H9 (cell line): Measurements from ENCODE around the gene CHRM4. TPM values are rescaled to one million over a fixed set of nuclear protein-coding genes. Genes with fewer than 3 reads are reported as not detected.

Experiments
- DNase-seq: peaks from one replicate; pipeline ENCODE4 v3.0.0-alpha.2; 2017
- H2AFZ ChIP-seq: one replicate; pipeline ENCODE4 v1.6.1; 2013; ENCODE audit warnings: mild to moderate bottlenecking, low read length, control low read depth, moderate library complexity
- H2AK5ac ChIP-seq: 2 replicates; pipeline ENCODE4 v1.6.1; 2013; ENCODE audit warnings: low read length, control low read depth, mixed read lengths; ENCODE audit not compliant: insufficient read length
- H2BK120ac ChIP-seq: one replicate; pipeline ENCODE4 v1.6.1; 2013; ENCODE audit warnings: low read depth, mild to moderate bottlenecking, low read length, control low read depth, inconsistent platforms; ENCODE audit not compliant: poor library complexity, severe bottlenecking
- H2BK12ac ChIP-seq: 2 replicates; pipeline ENCODE4 v1.6.1; 2013; ENCODE audit warnings: low read length, control low read depth, mixed read lengths, low read depth; ENCODE audit not compliant: insufficient read length
- H2BK15ac ChIP-seq: 2 replicates; pipeline ENCODE4 v1.6.1; 2013; ENCODE audit warnings: low read depth, low read length, control low read depth
- H2BK20ac ChIP-seq: one replicate; pipeline ENCODE4 v1.6.1; 2013; ENCODE audit warnings: low read depth, mild to moderate bottlenecking, low read length, control low read depth, inconsistent platforms; ENCODE audit not compliant: poor library complexity, severe bottlenecking
- H2BK5ac ChIP-seq: 2 replicates; pipeline ENCODE4 v1.6.1; 2013; ENCODE audit warnings: low read length, control low read depth, mixed read lengths; ENCODE audit not compliant: insufficient read length
- H3K14ac ChIP-seq: 2 replicates; pipeline ENCODE4 v1.6.1; 2013; ENCODE audit warnings: low read length, control low read depth; ENCODE audit not compliant: insufficient read depth
- H3K18ac ChIP-seq: 2 replicates; pipeline ENCODE4 v1.6.1; 2013; ENCODE audit warnings: low read depth, mild to moderate bottlenecking, mixed read lengths, low read length, control low read depth; ENCODE audit not compliant: insufficient read length
- H3K23ac ChIP-seq: 2 replicates; pipeline ENCODE4 v1.6.1; 2013; ENCODE audit warnings: low read length, control low read depth, mixed read lengths, low read depth; ENCODE audit not compliant: insufficient read length
- H3K23me2 ChIP-seq: 2 replicates; pipeline ENCODE4 v1.6.1; 2013; ENCODE audit warnings: low read depth, mild to moderate bottlenecking, mixed read lengths, low read length, control low read depth; ENCODE audit not compliant: insufficient read length, poor library complexity, severe bottlenecking
- H3K27ac ChIP-seq: 2 replicates; pipeline ENCODE4 v1.5.1; 2013; ENCODE audit warnings: low read length, control low read depth, mixed read lengths, low read depth; ENCODE audit not compliant: insufficient read length
- H3K27me3 ChIP-seq: 2 replicates; pipeline ENCODE4 v1.6.1; 2013; ENCODE audit warnings: low read length, control low read depth, inconsistent platforms; ENCODE audit not compliant: insufficient read depth
- H3K4ac ChIP-seq: 2 replicates; pipeline ENCODE4 v1.6.1; 2013; ENCODE audit warnings: low read depth, mild to moderate bottlenecking, control low read depth, inconsistent platforms, low read length, moderate library complexity
- H3K4me1 ChIP-seq: 2 replicates; pipeline ENCODE4 v1.6.1; 2013; ENCODE audit warnings: low read length, control low read depth, inconsistent platforms; ENCODE audit not compliant: insufficient read depth
- H3K4me2 ChIP-seq: 2 replicates; pipeline ENCODE4 v1.6.1; 2013; ENCODE audit warnings: low read length, control low read depth, mixed read lengths; ENCODE audit not compliant: insufficient read length, insufficient read depth
- H3K56ac ChIP-seq: 2 replicates; pipeline ENCODE4 v1.6.1; 2013; ENCODE audit warnings: low read depth, mild to moderate bottlenecking, mixed read lengths, low read length, control low read depth; ENCODE audit not compliant: insufficient read length
- H3K79me1 ChIP-seq: 2 replicates; pipeline ENCODE4 v1.6.1; 2013; ENCODE audit warnings: low read depth, mild to moderate bottlenecking, moderate library complexity, low read length, control low read depth, inconsistent platforms; ENCODE audit not compliant: insufficient read depth, poor library complexity, severe bottlenecking
- H3K79me2 ChIP-seq: 2 replicates; pipeline ENCODE4 v1.6.1; 2013; ENCODE audit warnings: low read length, control low read depth, inconsistent platforms; ENCODE audit not compliant: insufficient read depth
- H3K9ac ChIP-seq: 2 replicates; pipeline ENCODE4 v1.6.1; 2013; ENCODE audit warnings: low read length, control low read depth, mixed read lengths; ENCODE audit not compliant: insufficient read length; ENCODE audit errors: extremely low read depth
- H3K9me3 ChIP-seq: one replicate; pipeline ENCODE4 v1.6.1; 2013; ENCODE audit warnings: low read depth, low read length, inconsistent platforms; ENCODE audit not compliant: control insufficient read depth
- H3T11ph ChIP-seq: one replicate; pipeline ENCODE4 v1.6.1; 2013; ENCODE audit warnings: mild to moderate bottlenecking, low read length, control low read depth, inconsistent platforms
- H4K20me1 ChIP-seq: one replicate; pipeline ENCODE4 v1.6.1; 2013; ENCODE audit not compliant: control insufficient read depth, insufficient read length, insufficient read depth
- H4K5ac ChIP-seq: 2 replicates; pipeline ENCODE4 v1.6.1; 2013; ENCODE audit warnings: low read depth, mild to moderate bottlenecking, mixed read lengths, low read length, control low read depth; ENCODE audit not compliant: insufficient read length
- H4K8ac ChIP-seq: replicated peaks from 2 replicates; pipeline ENCODE4 v1.6.1; 2013; ENCODE audit warnings: low read length, control low read depth, mixed read lengths, low read depth; ENCODE audit not compliant: insufficient read length
- H4K91ac ChIP-seq: 2 replicates; pipeline ENCODE4 v1.6.1; 2013; ENCODE audit warnings: low read depth, mild to moderate bottlenecking, moderate library complexity, mixed read lengths, low read length, control low read depth; ENCODE audit not compliant: insufficient read length
- H3K27ac Mint-ChIP-seq, 3 experiments: 2 replicates in 2 of 3; 3 replicates in 1 of 3; pipeline ENCODE4 v1.8.0; 2020 to 2021; ENCODE audit warnings: mixed read lengths in 3 of 3, mild to moderate bottlenecking in 1 of 3, moderate library complexity in 1 of 3
- H3K27me3 Mint-ChIP-seq: 2 replicates; pipeline ENCODE4 v1.8.0; 2021; ENCODE audit warnings: low read depth, mild to moderate bottlenecking, moderate library complexity, mixed read lengths
- H3K36me3 Mint-ChIP-seq, 3 experiments: 2 replicates in 2 of 3; 3 replicates in 1 of 3; pipeline ENCODE4 v1.8.0; 2020 to 2021; ENCODE audit warnings: low read depth in 3 of 3, mixed read lengths in 3 of 3; ENCODE audit not compliant: insufficient read depth in 1 of 3
- H3K4me1 Mint-ChIP-seq, 2 experiments: 2 replicates each; pipeline ENCODE4 v1.8.0; 2020; ENCODE audit warnings: mixed read lengths in 2 of 2
- H3K4me3 Mint-ChIP-seq, 2 experiments: 2 replicates in 1 of 2; 3 replicates in 1 of 2; pipeline ENCODE4 v1.8.0; 2020 to 2021; ENCODE audit warnings: mild to moderate bottlenecking in 2 of 2, mixed read lengths in 2 of 2, moderate library complexity in 1 of 2
- H3K9me3 Mint-ChIP-seq, 2 experiments: 2 replicates in 1 of 2; 3 replicates in 1 of 2; pipeline ENCODE4 v1.8.0; 2020; ENCODE audit warnings: mild to moderate bottlenecking in 2 of 2, mixed read lengths in 2 of 2, moderate library complexity in 1 of 2
- WGBS: extraction: QIAGEN DNeasy Blood & Tissue Kit; methylation state at CpG from one replicate; pipeline ENCODE4 v1.1.7; 2013; ENCODE audit warnings: missing lambda C conversion rate, low lambda C conversion rate, mixed read lengths; ENCODE audit not compliant: insufficient read length; ENCODE audit errors: extremely low coverage; 5-methylcytosine and 5-hydroxymethylcytosine counted together
- long read RNA-seq: library from polyadenylated mRNA; unstranded; transcript quantifications from one replicate; pipeline ENCODE4 v2.0.0, GENCODE V29; 2020
- total RNA-seq: library from RNA; stranded (reverse); gene quantifications from 2 replicates; pipeline ENCODE4 v1.2.1, GENCODE V29; 2021
- TF ChIP-seq, protein P1 (sequence below): fragments of 200-600 bp; sonication (generic); conservative IDR thresholded peaks from 3 replicates; pipeline ENCODE4 v1.8.0; 2021; ENCODE audit warnings: antibody characterized with exemption, mild to moderate bottlenecking

Gene CHRM4
- total RNA-seq = 1.0 and 1.1 TPM in 2 replicates
- long read RNA-seq, partial matches to known transcripts = 0 of 1 reads
- long read RNA-seq, other reads (novel, unspliced or antisense) = 1 of 1 reads

- DNase-seq = peak; percentile 67
- H3K27me3 Mint-ChIP-seq = peaks cover 64% of the 10 kb centered on the region
These were observed at the start of gene CHRM4 for GRCh38 chr11:46391578-46392420. Gene CHRM4, minus strand, starts transcription at chr11:46391776. Its CDS starts 5,219 bp downstream, at chr11:46386557.

More at GRCh38 chr11:46391578-46392420, at the start of gene CHRM4:
- Histone ChIP-seq H2AK5ac (no peak within 1 kb of the TSS), H2BK5ac (no peak within 1 kb of the TSS), H3K4ac (no peak within 1 kb of the TSS), H4K91ac (no peak within 1 kb of the TSS), H4K8ac (no peak within 1 kb of the TSS), H3K23me2 (peaks cover 15% of the 10 kb centered on the region), H3K4me1 (peaks cover 3% of the 10 kb centered on the region; the same call in 1 of the 2 replicates), H3K4me2 (peak within 1 kb of the TSS; percentile 86), H3K9ac (no peak within 1 kb of the TSS), H3K56ac (no peak within 1 kb of the TSS), H3K14ac (no peak within 1 kb of the TSS), H2BK20ac (no peak within 1 kb of the TSS), H3T11ph (no peak within 1 kb of the TSS), H3K27ac (no peak within 1 kb of the TSS), H3K79me1 (no peaks in the 10 kb centered on the region), H4K20me1 (no peaks in the 10 kb centered on the region), H3K23ac (no peak within 1 kb of the TSS), H3K9me3 (no peaks in the 10 kb centered on the region), H2BK12ac (no peak within 1 kb of the TSS), H2AFZ (no peak within 1 kb of the TSS), H3K79me2 (no peaks in the 10 kb centered on the region), H2BK15ac (no peak within 1 kb of the TSS), H3K18ac (no peak within 1 kb of the TSS), H3K27me3 (peaks cover 20% of the 10 kb centered on the region; the same call in 1 of the 2 replicates), H2BK120ac (no peak within 1 kb of the TSS), H4K5ac (no peak within 1 kb of the TSS)
- WGBS = no CpG with 5 or more reads among the region's 123 CpGs
- Mint-ChIP-seq H3K9me3 (no peaks in the 10 kb centered on the region), H3K27ac (no peak within 1 kb of the TSS), H3K4me1 (peaks cover 31 to 41% of the 10 kb centered on the region in 2 experiments), H3K4me3 (peak within 1 kb of the TSS; percentile 78), H3K36me3 (peaks cover 0 to 4% (median 3%) of the 10 kb centered on the region in 3 experiments; a peak in 4 of 7 replicates)
- TF ChIP-seq, protein P1, sequence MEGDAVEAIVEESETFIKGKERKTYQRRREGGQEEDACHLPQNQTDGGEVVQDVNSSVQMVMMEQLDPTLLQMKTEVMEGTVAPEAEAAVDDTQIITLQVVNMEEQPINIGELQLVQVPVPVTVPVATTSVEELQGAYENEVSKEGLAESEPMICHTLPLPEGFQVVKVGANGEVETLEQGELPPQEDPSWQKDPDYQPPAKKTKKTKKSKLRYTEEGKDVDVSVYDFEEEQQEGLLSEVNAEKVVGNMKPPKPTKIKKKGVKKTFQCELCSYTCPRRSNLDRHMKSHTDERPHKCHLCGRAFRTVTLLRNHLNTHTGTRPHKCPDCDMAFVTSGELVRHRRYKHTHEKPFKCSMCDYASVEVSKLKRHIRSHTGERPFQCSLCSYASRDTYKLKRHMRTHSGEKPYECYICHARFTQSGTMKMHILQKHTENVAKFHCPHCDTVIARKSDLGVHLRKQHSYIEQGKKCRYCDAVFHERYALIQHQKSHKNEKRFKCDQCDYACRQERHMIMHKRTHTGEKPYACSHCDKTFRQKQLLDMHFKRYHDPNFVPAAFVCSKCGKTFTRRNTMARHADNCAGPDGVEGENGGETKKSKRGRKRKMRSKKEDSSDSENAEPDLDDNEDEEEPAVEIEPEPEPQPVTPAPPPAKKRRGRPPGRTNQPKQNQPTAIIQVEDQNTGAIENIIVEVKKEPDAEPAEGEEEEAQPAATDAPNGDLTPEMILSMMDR = peak; percentile 68
